Thyroid gland (tissue), 4 donors: ENCODE data around the gene ADAMTSL4. TPM values are rescaled to one million over a fixed set of nuclear protein-coding genes. Genes with fewer than 3 reads are reported as not detected.

ENCODE experiments used
- DNase-seq, 2 donors: peaks; one replicate each; pipeline ENCODE4 v3.0.0-alpha.2; 2019
- H3K27ac ChIP-seq, 3 donors: fragments of 200-600 bp; sonication (generic); 1 replicate in 2 of 3; 2 replicates in 1 of 3; pipeline ENCODE4 v1.5.1; 2016 to 2019; ENCODE audit warnings: mild to moderate bottlenecking in 1 of 3, moderate library complexity in 1 of 3
- H3K27me3 ChIP-seq: fragments of 200-600 bp; sonication (generic); one replicate; pipeline ENCODE4 v1.5.1; 2019
- H3K36me3 ChIP-seq, 2 donors: fragments of 200-600 bp; sonication (generic); one replicate each; pipeline ENCODE4 v1.5.1; 2016 to 2019
- H3K4me1 ChIP-seq, 2 donors: fragments of 200-600 bp; sonication (generic); one replicate each; pipeline ENCODE4 v1.5.1; 2017 to 2019
- H3K4me3 ChIP-seq, 3 donors: fragments of 200-600 bp; sonication (generic); replicated peaks in 1 of 3; 1 replicate in 2 of 3; 2 replicates in 1 of 3; pipeline ENCODE4 v1.5.1; 2016; ENCODE audit warnings: mild to moderate bottlenecking in 1 of 3
- H3K9me3 ChIP-seq: fragments of 200-600 bp; sonication (generic); one replicate; pipeline ENCODE4 v1.5.1; 2017
- CTCF ChIP-seq, 6 experiments: fragments of 200-600 bp in 3 of 6; fragments of 450-650 bp in 3 of 6; sonication (generic) in 3 of 6; IDR thresholded peaks; one replicate each; pipeline ENCODE4 v1.5.1; 2016 to 2019; ENCODE audit warnings: antibody characterized with exemption in 6 of 6, mild to moderate bottlenecking in 2 of 6, inconsistent platforms in 1 of 6, moderate library complexity in 1 of 6
- POLR2A ChIP-seq, 2 donors: fragments of 450-650 bp; IDR thresholded peaks; one replicate each; pipeline ENCODE4 v1.6.1; 2017; ENCODE audit warnings: antibody characterized with exemption in 2 of 2, mild to moderate bottlenecking in 2 of 2, moderate library complexity in 1 of 2
- WGBS, 2 donors: methylation state at CpG; one replicate each; pipeline ENCODE4 v1.1.5; 2017; 5-methylcytosine and 5-hydroxymethylcytosine counted together
- intact Hi-C: fragments of 100-400 bp; cut with DNase I; formaldehyde crosslinking; loops from one replicate; pipeline ENCODE4 v1.15.1; 2023
- total RNA-seq, 4 donors: library from RNA; depleted of rRNA; stranded (reverse); fragments of >200 nt; gene quantifications; one replicate each; pipeline ENCODE4 v1.2.3, GENCODE V29; 2016

The ADAMTSL4 gene
- total RNA-seq, 4 donors from 2014 or later: 2.1 to 15.7 (median 6.9) TPM

GRCh38 chr1:150551051-150551783 is 2.0 kb downstream of the ADAMTSL4 start:
- intact Hi-C loops: loop anchor here (10.0 kb wide), 1 partner anchor 444 kb away; no protein-coding TSS in a partner anchor
- DNase-seq: no peak
- TF ChIP-seq POLR2A (IDR thresholded peaks at IDR 0.05): no peak
- Histone ChIP-seq H3K27ac (peak overlapping the region in 2 of 3 donors; percentile 74 to 85), H3K36me3 (no peaks in the 10 kb centered on the region), H3K4me1 (peaks cover 6 to 40% of the 10 kb centered on the region in 2 donors), H3K9me3 (no peaks in the 10 kb centered on the region), H3K4me3 (no peak overlapping the region), H3K27me3 (no peaks in the 10 kb centered on the region)
- WGBS, 2 donors: 65 to 79% methylated on average over 10 to 11 of the region's 11 CpGs

GRCh38 chr1:150551784-150552127 is 2.5 kb downstream of the ADAMTSL4 start:
- Histone ChIP-seq H3K4me1 (peaks cover 6 to 40% of the 10 kb centered on the region in 2 donors), H3K9me3 (no peaks in the 10 kb centered on the region), H3K36me3 (no peaks in the 10 kb centered on the region), H3K4me3 (no peak overlapping the region), H3K27me3 (no peaks in the 10 kb centered on the region), H3K27ac (peak overlapping the region in 2 of 3 donors; percentile 74 to 85)
- intact Hi-C loops: loop anchor here (10.0 kb wide), 1 partner anchor 443 kb away; no protein-coding TSS in a partner anchor
- no peak for DNase-seq
- TF ChIP-seq CTCF (IDR thresholded peaks at IDR 0.05) (no peak), POLR2A (IDR thresholded peaks at IDR 0.05) (no peak)
- WGBS, 2 donors: 50 to 55% methylated on average over 1 of the region's 1 CpG

GRCh38 chr1:150552128-150552910 is 3.1 kb downstream of the ADAMTSL4 start:
- peaks cover 6 to 40% of the 10 kb centered on the region in 2 donors for H3K4me1 ChIP-seq
- TF ChIP-seq POLR2A (IDR thresholded peaks at IDR 0.05) (peak in 1 of 2 donors; percentile 13), CTCF (IDR thresholded peaks at IDR 0.05) (no peak)
- H3K4me3 ChIP-seq: no peak overlapping the region

GRCh38 chr1:150552911-150553289 is 3.7 kb downstream of the ADAMTSL4 start:
- TF ChIP-seq CTCF (IDR thresholded peaks at IDR 0.05): no peak
- no peak for TF ChIP-seq POLR2A (IDR thresholded peaks at IDR 0.05)
- Histone ChIP-seq H3K36me3 (no peaks in the 10 kb centered on the region), H3K4me3 (no peak overlapping the region), H3K4me1 (peaks cover 6 to 40% of the 10 kb centered on the region in 2 donors), H3K27ac (peak overlapping the region in 2 of 3 donors; percentile 74 to 85), H3K27me3 (no peaks in the 10 kb centered on the region), H3K9me3 (no peaks in the 10 kb centered on the region)
- WGBS, 2 donors: 78 to 89% methylated on average over 10 to 11 of the region's 12 CpGs
- no peak for DNase-seq
- intact Hi-C loops: loop anchor here (10.0 kb wide), 1 partner anchor 442 kb away; no protein-coding TSS in a partner anchor

More at GRCh38 chr1:150552128-150552910, 3.1 kb downstream of the ADAMTSL4 start:
- peak; percentile 43 to 62 for DNase-seq
- 49 to 52% methylated on average over 13 of the region's 13 CpGs for WGBS, 2 donors
- Histone ChIP-seq H3K9me3 (no peaks in the 10 kb centered on the region), H3K36me3 (no peaks in the 10 kb centered on the region), H3K27ac (peak overlapping the region in 2 of 3 donors; percentile 74 to 85), H3K27me3 (no peaks in the 10 kb centered on the region)
- intact Hi-C loops: loop anchor here (10.0 kb wide), 1 partner anchor 442 kb away; no protein-coding TSS in a partner anchor

- H3K4me3 ChIP-seq: no peak overlapping the region
- intact Hi-C loops: loop anchor here (10.0 kb wide), 1 partner anchor 441 kb away; no protein-coding TSS in a partner anchor
- H3K27me3 ChIP-seq: no peaks in the 10 kb centered on the region
- no peak for DNase-seq
- H3K36me3 ChIP-seq: no peaks in the 10 kb centered on the region
- H3K9me3 ChIP-seq: no peaks in the 10 kb centered on the region
- peak overlapping the region in 1 of 3 donors; percentile 74 for H3K27ac ChIP-seq
- peaks cover 6 to 40% of the 10 kb centered on the region in 2 donors for H3K4me1 ChIP-seq
- no peak for TF ChIP-seq POLR2A (IDR thresholded peaks at IDR 0.05)
- TF ChIP-seq CTCF (IDR thresholded peaks at IDR 0.05): no peak
- 80 to 89% methylated on average over 10 to 15 of the region's 23 CpGs for WGBS, 2 donors
Observed at GRCh38 chr1:150553392-150554085, 4.3 kb downstream of the ADAMTSL4 start.
